Measurements from ENCODE around the gene TEAD4. TPM values are rescaled to one million over a fixed set of nuclear protein-coding genes. Genes with fewer than 3 reads are reported as not detected.
"Not testable (repeated sequence)": the region's sequence is repeated elsewhere in the genome, so short reads cannot be mapped to it uniquely, and the experiment has no call there.

The TEAD4 gene
- total RNA-seq, 1 experiment from 2014 or later = 39.8 TPM

DNA sequence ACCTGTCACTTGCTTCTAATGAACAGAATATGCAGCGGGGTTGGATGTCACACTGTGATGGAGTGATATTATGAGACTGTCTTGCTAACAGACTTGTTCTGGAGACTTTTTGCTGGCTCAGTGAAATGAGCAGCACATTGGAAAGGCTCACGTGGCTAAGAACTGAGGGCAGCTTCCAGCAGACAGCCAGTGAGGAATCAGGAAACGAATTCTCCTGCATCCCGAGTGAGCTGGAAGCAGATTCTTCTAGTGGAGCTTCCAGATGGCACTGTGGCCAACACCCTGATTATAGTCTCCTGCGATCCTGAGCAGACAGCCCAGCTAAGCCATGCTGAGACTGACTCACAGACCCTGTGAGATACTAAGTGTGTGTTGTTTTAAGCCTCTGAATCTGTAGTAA is 101.9 kb downstream of the TEAD4 start:
- ChIA-PET CTCF (no interaction called here), POLR2A (ENCODE audit: low non-redundant PET) (no interaction called here)
- no peaks in the 10 kb centered on the region for H3K27me3 ChIP-seq (replicated peaks; ENCODE audit: insufficient read depth, low read depth, low read length, poor library complexity)
- intact Hi-C loops (cut with micrococcal nuclease; ENCODE audit: unreplicated experiment) = no loop called here
- DNase-seq (ENCODE audit: low spot score) = no peak
- TF ChIP-seq EZH2 (IDR thresholded peaks at IDR 0.05; ENCODE audit: borderline replicate concordance, low read depth, low read length, poor library complexity, severe bottlenecking) = no peak
- H3K27ac ChIP-seq (ENCODE audit: low read depth, low read length, poor library complexity, severe bottlenecking) = no peak overlapping the region
- no peak overlapping the region for H3K4me3 ChIP-seq (ENCODE audit: low read depth, low read length, poor library complexity, severe bottlenecking)
- H3K4me1 ChIP-seq (ENCODE audit: insufficient read depth, low read length, poor library complexity, severe bottlenecking) = no peaks in the 10 kb centered on the region
- H3K9me3 ChIP-seq (ENCODE audit: low read depth, low read length, poor library complexity, severe bottlenecking) = peaks cover 4% of the 10 kb centered on the region
- BruUV-seq (replicated peaks) = no TSS peak
- no peaks in the 10 kb centered on the region for H3K36me3 ChIP-seq (ENCODE audit: insufficient read depth, low read length, poor library complexity, severe bottlenecking)

DNA sequence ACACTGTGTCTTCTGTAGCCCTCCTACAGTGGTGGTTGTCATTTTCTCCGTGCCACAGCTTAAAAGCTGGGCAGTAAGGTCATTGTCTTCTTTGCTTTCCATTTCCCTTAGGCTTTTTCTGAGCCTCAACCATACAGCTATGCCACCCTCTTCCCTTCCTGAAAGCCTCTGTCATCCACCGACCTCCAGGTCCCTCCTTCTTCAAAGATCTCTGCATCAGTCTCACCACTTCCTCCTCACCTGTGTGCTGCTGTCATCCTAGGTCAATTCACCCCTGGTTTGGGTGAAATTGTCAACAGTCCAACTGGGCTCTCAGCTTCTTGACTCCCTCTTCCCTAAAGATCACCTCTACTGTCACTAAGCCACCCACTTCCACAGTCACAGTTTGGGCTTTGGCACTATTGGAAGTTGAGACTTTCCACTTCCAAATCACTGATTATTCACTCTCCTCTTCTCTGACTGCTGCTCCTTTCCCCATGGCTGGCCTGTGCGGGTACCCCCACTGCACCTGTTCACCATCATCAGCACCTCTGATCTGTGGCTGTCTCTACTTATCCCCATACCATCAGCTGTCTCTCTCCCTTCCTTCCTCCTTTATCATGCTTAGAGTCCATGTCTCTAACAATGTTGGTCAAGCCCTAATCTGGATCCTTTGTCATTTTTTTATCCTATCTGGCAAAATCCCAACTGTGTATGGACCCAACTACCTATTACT is 102.5 kb downstream of the TEAD4 start:
- no peak for DNase-seq (ENCODE audit: low spot score)
- Histone ChIP-seq H3K27me3 (replicated peaks; ENCODE audit: insufficient read depth, low read depth, low read length, poor library complexity) (no peaks in the 10 kb centered on the region), H3K36me3 (ENCODE audit: insufficient read depth, low read length, poor library complexity, severe bottlenecking) (no peaks in the 10 kb centered on the region), H3K27ac (ENCODE audit: low read depth, low read length, poor library complexity, severe bottlenecking) (no peak overlapping the region), H3K4me1 (ENCODE audit: insufficient read depth, low read length, poor library complexity, severe bottlenecking) (no peaks in the 10 kb centered on the region), H3K9me3 (ENCODE audit: low read depth, low read length, poor library complexity, severe bottlenecking) (peaks cover 4% of the 10 kb centered on the region), H3K4me3 (ENCODE audit: low read depth, low read length, poor library complexity, severe bottlenecking) (no peak overlapping the region)
- POLR2A ChIA-PET (ENCODE audit: low non-redundant PET) = no interaction called here
- intact Hi-C loops (cut with micrococcal nuclease; ENCODE audit: unreplicated experiment) = no loop called here
- CTCF ChIA-PET = no interaction called here
- no peak for TF ChIP-seq EZH2 (IDR thresholded peaks at IDR 0.05; ENCODE audit: borderline replicate concordance, low read depth, low read length, poor library complexity, severe bottlenecking)
- TF ChIP-seq, protein P1, sequence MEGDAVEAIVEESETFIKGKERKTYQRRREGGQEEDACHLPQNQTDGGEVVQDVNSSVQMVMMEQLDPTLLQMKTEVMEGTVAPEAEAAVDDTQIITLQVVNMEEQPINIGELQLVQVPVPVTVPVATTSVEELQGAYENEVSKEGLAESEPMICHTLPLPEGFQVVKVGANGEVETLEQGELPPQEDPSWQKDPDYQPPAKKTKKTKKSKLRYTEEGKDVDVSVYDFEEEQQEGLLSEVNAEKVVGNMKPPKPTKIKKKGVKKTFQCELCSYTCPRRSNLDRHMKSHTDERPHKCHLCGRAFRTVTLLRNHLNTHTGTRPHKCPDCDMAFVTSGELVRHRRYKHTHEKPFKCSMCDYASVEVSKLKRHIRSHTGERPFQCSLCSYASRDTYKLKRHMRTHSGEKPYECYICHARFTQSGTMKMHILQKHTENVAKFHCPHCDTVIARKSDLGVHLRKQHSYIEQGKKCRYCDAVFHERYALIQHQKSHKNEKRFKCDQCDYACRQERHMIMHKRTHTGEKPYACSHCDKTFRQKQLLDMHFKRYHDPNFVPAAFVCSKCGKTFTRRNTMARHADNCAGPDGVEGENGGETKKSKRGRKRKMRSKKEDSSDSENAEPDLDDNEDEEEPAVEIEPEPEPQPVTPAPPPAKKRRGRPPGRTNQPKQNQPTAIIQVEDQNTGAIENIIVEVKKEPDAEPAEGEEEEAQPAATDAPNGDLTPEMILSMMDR (conservative IDR thresholded peaks at IDR 0.05; ENCODE audit: low read depth, low read length) = no peak
- no TSS peak for BruUV-seq (replicated peaks)

DNA sequence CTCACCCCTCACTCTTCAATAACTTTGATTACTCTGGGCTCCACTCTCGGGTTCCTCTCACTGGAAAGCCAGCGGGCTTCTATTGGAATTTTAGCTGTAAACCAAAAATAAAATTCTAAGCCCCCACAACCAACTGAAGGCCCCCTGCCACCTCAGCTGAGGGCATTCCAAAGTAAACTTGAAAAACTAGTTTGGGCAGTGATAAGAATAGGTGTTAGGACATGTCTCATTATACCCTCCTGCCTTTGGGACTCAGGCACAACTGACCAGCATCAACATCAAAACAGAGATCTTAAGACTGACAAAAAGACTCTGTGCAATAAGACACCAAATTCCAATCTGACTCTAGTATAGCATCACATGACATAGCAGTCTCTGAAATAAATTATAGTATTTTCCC is 106.1 kb downstream of the TEAD4 start:
- no peak overlapping the region for H3K4me3 ChIP-seq (ENCODE audit: low read depth, low read length, poor library complexity, severe bottlenecking)
- H3K4me1 ChIP-seq (ENCODE audit: insufficient read depth, low read length, poor library complexity, severe bottlenecking) = no peaks in the 10 kb centered on the region
- CTCF ChIA-PET = interaction anchor here (1.1 kb wide), 1 partner anchor 8 kb away, joined by 4 read pairs; no protein-coding TSS in a partner anchor
- H3K27ac ChIP-seq (ENCODE audit: low read depth, low read length, poor library complexity, severe bottlenecking) = no peak overlapping the region
- no peak for DNase-seq (ENCODE audit: low spot score)
- TF ChIP-seq, protein P1 (conservative IDR thresholded peaks at IDR 0.05; ENCODE audit: low read depth, low read length) = no peak
- TF ChIP-seq EZH2 (IDR thresholded peaks at IDR 0.05; ENCODE audit: borderline replicate concordance, low read depth, low read length, poor library complexity, severe bottlenecking) = no peak
- no TSS peak for BruUV-seq (replicated peaks)
- no peaks in the 10 kb centered on the region for H3K27me3 ChIP-seq (replicated peaks; ENCODE audit: insufficient read depth, low read depth, low read length, poor library complexity)
- POLR2A ChIA-PET (ENCODE audit: low non-redundant PET) = no interaction called here
- H3K36me3 ChIP-seq (ENCODE audit: insufficient read depth, low read length, poor library complexity, severe bottlenecking) = no peaks in the 10 kb centered on the region
- intact Hi-C loops (cut with micrococcal nuclease; ENCODE audit: unreplicated experiment) = no loop called here
- peaks cover 4% of the 10 kb centered on the region for H3K9me3 ChIP-seq (ENCODE audit: low read depth, low read length, poor library complexity, severe bottlenecking)

DNA sequence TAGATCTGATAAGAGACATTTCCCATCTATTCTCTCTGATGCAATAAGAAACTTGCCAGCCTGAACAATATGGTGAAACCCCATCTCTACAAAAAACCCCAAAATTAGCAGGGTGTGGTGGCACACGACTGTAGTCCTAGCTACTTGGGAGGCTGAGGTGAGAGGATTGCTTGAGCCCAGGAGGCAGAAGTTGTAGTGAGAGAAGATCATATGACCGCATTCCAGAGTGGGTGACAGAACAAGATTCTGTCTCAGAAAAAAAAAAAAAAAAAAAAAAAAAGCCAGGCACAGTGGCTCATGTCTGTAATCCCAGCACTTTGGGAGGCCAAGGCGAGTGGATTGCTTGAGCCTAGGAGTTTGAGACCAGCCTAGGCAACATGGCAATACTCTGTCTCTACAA is 106.6 kb downstream of the TEAD4 start:
- POLR2A ChIA-PET (ENCODE audit: low non-redundant PET); intact Hi-C loops (cut with micrococcal nuclease; ENCODE audit: unreplicated experiment); H3K4me1 ChIP-seq (ENCODE audit: insufficient read depth, low read length, poor library complexity, severe bottlenecking); BruUV-seq (replicated peaks); H3K27ac ChIP-seq (ENCODE audit: low read depth, low read length, poor library complexity, severe bottlenecking); H3K4me3 ChIP-seq (ENCODE audit: low read depth, low read length, poor library complexity, severe bottlenecking); H3K9me3 ChIP-seq (ENCODE audit: low read depth, low read length, poor library complexity, severe bottlenecking); CTCF ChIA-PET; H3K27me3 ChIP-seq (replicated peaks; ENCODE audit: insufficient read depth, low read depth, low read length, poor library complexity); H3K36me3 ChIP-seq (ENCODE audit: insufficient read depth, low read length, poor library complexity, severe bottlenecking); DNase-seq (ENCODE audit: low spot score): not testable (repeated sequence)

Data from A673 (cell line).